ENCODE measurements around the gene TMBIM1.

Gene TMBIM1

DNA sequence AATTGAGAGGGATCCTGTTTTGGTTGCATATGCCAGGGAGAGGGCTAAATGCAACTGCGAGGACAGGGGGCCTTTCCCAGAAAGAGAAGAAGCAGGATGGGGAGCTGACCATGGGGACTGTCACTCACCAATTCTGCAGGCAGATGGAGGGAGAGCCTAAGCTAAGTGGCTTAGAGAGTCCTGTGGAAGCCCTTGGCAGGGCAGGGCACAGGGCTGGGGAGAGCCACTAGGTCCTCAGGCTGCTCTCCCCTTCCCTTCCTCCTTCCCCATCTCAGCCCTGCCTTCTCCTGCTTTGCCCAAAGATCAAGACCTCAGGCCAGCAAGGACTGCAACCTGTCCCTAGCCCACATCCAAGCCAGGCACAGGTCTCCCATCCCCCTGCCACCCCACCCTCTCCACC is 40.0 kb upstream of the TMBIM1 start:
- H4K8ac ChIP-seq (ENCODE audit: low read depth, low read length) = no peak overlapping the region
- H3K4ac ChIP-seq (ENCODE audit: low read depth, low read length) = no peak overlapping the region
- H2BK5ac ChIP-seq (ENCODE audit: low read length) = no peak overlapping the region
- H2AK5ac ChIP-seq (ENCODE audit: low read length) = no peak overlapping the region
- H3K4me3 ChIP-seq (ENCODE audit: low read length) = no peak overlapping the region
- H3K23ac ChIP-seq (ENCODE audit: low read length) = no peak overlapping the region
- H2BK120ac ChIP-seq (ENCODE audit: low read depth, low read length) = no peak overlapping the region
- no peaks in the 10 kb centered on the region for H3K27me3 ChIP-seq (ENCODE audit: insufficient read depth, low read length, poor library complexity)
- H3K79me1 ChIP-seq (ENCODE audit: low read length) = no peaks in the 10 kb centered on the region
- no peaks in the 10 kb centered on the region for H3K79me2 ChIP-seq (ENCODE audit: control insufficient read depth, insufficient read depth, low read length)
- no peak for DNase-seq
- H3K18ac ChIP-seq (ENCODE audit: low read length) = no peak overlapping the region
- H4K5ac ChIP-seq (ENCODE audit: low read length) = no peak overlapping the region
- no peak overlapping the region for H3K27ac ChIP-seq (ENCODE audit: low read depth, low read length)
- no peak overlapping the region for H2BK15ac ChIP-seq (replicated peaks; ENCODE audit: low read depth)
- WGBS (ENCODE audit: extremely low coverage, insufficient coverage, low lambda C conversion rate) = no CpG with 5 or more reads among the region's 1 CpG
- H3K9ac ChIP-seq (ENCODE audit: low read length) = no peak overlapping the region
- H3K56ac ChIP-seq (ENCODE audit: low read length) = peak overlapping the region; percentile 15
- no peak overlapping the region for H3K4me2 ChIP-seq (ENCODE audit: low read length)
- H3K4me1 ChIP-seq (ENCODE audit: control insufficient read depth, low read depth, low read length) = peaks cover 2% of the 10 kb centered on the region
- H3K36me3 ChIP-seq (ENCODE audit: control insufficient read depth, insufficient read depth, low read length) = no peaks in the 10 kb centered on the region

GRCh38 chr2:218331745-218332144 is 39.4 kb upstream of the TMBIM1 start:
- Histone ChIP-seq H3K79me2 (ENCODE audit: control insufficient read depth, insufficient read depth, low read length) (no peaks in the 10 kb centered on the region), H3K27me3 (ENCODE audit: insufficient read depth, low read length, poor library complexity) (no peaks in the 10 kb centered on the region), H2BK120ac (ENCODE audit: low read depth, low read length) (no peak overlapping the region), H3K79me1 (ENCODE audit: low read length) (no peaks in the 10 kb centered on the region), H3K18ac (ENCODE audit: low read length) (no peak overlapping the region), H2BK15ac (replicated peaks; ENCODE audit: low read depth) (no peak overlapping the region), H2AK5ac (ENCODE audit: low read length) (no peak overlapping the region), H2BK5ac (ENCODE audit: low read length) (no peak overlapping the region), H3K36me3 (ENCODE audit: control insufficient read depth, insufficient read depth, low read length) (no peaks in the 10 kb centered on the region), H3K56ac (ENCODE audit: low read length) (no peak overlapping the region), H4K8ac (ENCODE audit: low read depth, low read length) (no peak overlapping the region), H3K9ac (ENCODE audit: low read length) (no peak overlapping the region), H3K4ac (ENCODE audit: low read depth, low read length) (no peak overlapping the region), H3K4me3 (ENCODE audit: low read length) (no peak overlapping the region), H3K23ac (ENCODE audit: low read length) (no peak overlapping the region), H3K27ac (ENCODE audit: low read depth, low read length) (no peak overlapping the region), H3K4me1 (ENCODE audit: control insufficient read depth, low read depth, low read length) (peaks cover 2% of the 10 kb centered on the region), H4K5ac (ENCODE audit: low read length) (no peak overlapping the region), H3K4me2 (ENCODE audit: low read length) (no peak overlapping the region)
- no peak for DNase-seq
- no CpG with 5 or more reads among the region's 8 CpGs for WGBS (ENCODE audit: extremely low coverage, insufficient coverage, low lambda C conversion rate)

GRCh38 chr2:218329826-218330593 is 37.7 kb upstream of the TMBIM1 start:
- DNase-seq = no peak
- WGBS (ENCODE audit: extremely low coverage, insufficient coverage, low lambda C conversion rate) = no CpG with 5 or more reads among the region's 8 CpGs

DNA sequence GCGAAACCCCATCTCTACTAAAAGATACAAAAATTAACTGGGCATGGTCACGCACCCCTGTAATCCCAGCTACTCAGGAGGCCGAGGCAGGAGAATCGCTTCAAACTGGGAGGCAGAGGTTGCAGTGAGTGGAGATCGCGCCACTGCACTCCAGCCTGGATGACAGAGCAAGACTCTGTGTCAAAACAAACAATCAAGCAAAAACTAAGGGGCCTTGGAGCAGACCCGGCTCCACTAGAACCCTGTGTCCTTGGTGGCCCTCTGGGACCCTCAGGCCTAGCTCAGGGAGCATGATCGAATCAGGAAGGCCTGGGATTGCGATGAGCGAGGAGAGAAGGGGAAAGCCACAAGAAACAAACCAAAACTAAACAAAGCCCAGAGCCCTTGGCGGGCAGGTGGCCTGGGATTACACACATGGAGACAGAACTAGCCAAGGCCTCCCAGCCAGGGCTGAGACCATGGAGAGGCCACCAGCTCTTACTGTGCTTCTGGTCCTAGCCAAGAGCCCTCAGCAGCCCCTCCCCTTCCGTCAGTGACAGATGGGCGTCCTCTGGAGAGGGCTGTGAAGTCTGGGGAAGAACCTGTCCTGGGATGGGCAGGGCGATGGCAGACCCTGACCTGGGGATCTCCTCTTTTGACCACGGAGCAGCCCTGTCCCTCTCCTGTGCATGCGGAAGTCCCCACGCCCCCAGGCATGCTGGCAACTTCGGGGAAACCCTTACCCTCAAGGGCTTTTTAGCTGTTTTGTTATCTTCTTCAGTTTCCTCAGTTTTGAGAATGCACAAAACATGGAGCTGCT is 36.9 kb upstream of the TMBIM1 start:
- Histone ChIP-seq H2BK5ac (ENCODE audit: low read length) (no peak overlapping the region), H3K23ac (ENCODE audit: low read length) (no peak overlapping the region), H3K79me2 (ENCODE audit: control insufficient read depth, insufficient read depth, low read length) (no peaks in the 10 kb centered on the region), H3K4me3 (ENCODE audit: low read length) (no peak overlapping the region), H4K8ac (ENCODE audit: low read depth, low read length) (no peak overlapping the region), H2BK15ac (replicated peaks; ENCODE audit: low read depth) (no peak overlapping the region), H3K4me1 (ENCODE audit: control insufficient read depth, low read depth, low read length) (peaks cover 3% of the 10 kb centered on the region), H3K79me1 (ENCODE audit: low read length) (no peaks in the 10 kb centered on the region), H3K56ac (ENCODE audit: low read length) (no peak overlapping the region), H3K9ac (ENCODE audit: low read length) (no peak overlapping the region), H3K4ac (ENCODE audit: low read depth, low read length) (no peak overlapping the region), H3K4me2 (ENCODE audit: low read length) (no peak overlapping the region), H2BK120ac (ENCODE audit: low read depth, low read length) (no peak overlapping the region), H2AK5ac (ENCODE audit: low read length) (no peak overlapping the region), H3K36me3 (ENCODE audit: control insufficient read depth, insufficient read depth, low read length) (no peaks in the 10 kb centered on the region), H3K27me3 (ENCODE audit: insufficient read depth, low read length, poor library complexity) (no peaks in the 10 kb centered on the region), H4K5ac (ENCODE audit: low read length) (no peak overlapping the region), H3K27ac (ENCODE audit: low read depth, low read length) (no peak overlapping the region), H3K18ac (ENCODE audit: low read length) (no peak overlapping the region)
- WGBS (ENCODE audit: extremely low coverage, insufficient coverage, low lambda C conversion rate) = no CpG with 5 or more reads among the region's 18 CpGs
- DNase-seq = no peak

More at GRCh38 chr2:218329826-218330593, 37.7 kb upstream of the TMBIM1 start:
- Histone ChIP-seq H2BK120ac (ENCODE audit: low read depth, low read length) (no peak overlapping the region), H3K18ac (ENCODE audit: low read length) (no peak overlapping the region), H3K9ac (ENCODE audit: low read length) (no peak overlapping the region), H3K27ac (ENCODE audit: low read depth, low read length) (no peak overlapping the region), H3K4ac (ENCODE audit: low read depth, low read length) (no peak overlapping the region), H3K79me2 (ENCODE audit: control insufficient read depth, insufficient read depth, low read length) (no peaks in the 10 kb centered on the region), H3K27me3 (ENCODE audit: insufficient read depth, low read length, poor library complexity) (no peaks in the 10 kb centered on the region), H2BK5ac (ENCODE audit: low read length) (no peak overlapping the region), H3K4me2 (ENCODE audit: low read length) (no peak overlapping the region), H2AK5ac (ENCODE audit: low read length) (no peak overlapping the region), H2BK15ac (replicated peaks; ENCODE audit: low read depth) (no peak overlapping the region), H3K23ac (ENCODE audit: low read length) (no peak overlapping the region), H3K36me3 (ENCODE audit: control insufficient read depth, insufficient read depth, low read length) (no peaks in the 10 kb centered on the region), H3K56ac (ENCODE audit: low read length) (no peak overlapping the region), H3K79me1 (ENCODE audit: low read length) (no peaks in the 10 kb centered on the region), H3K4me1 (ENCODE audit: control insufficient read depth, low read depth, low read length) (peaks cover 2% of the 10 kb centered on the region), H4K5ac (ENCODE audit: low read length) (no peak overlapping the region), H4K8ac (ENCODE audit: low read depth, low read length) (no peak overlapping the region), H3K4me3 (ENCODE audit: low read length) (no peak overlapping the region)

- Histone ChIP-seq H2BK5ac (ENCODE audit: low read length) (no peak overlapping the region), H3K4me3 (ENCODE audit: low read length) (no peak overlapping the region), H3K4ac (ENCODE audit: low read depth, low read length) (no peak overlapping the region), H3K27me3 (ENCODE audit: insufficient read depth, low read length, poor library complexity) (no peaks in the 10 kb centered on the region), H3K79me1 (ENCODE audit: low read length) (no peaks in the 10 kb centered on the region), H3K79me2 (ENCODE audit: control insufficient read depth, insufficient read depth, low read length) (no peaks in the 10 kb centered on the region), H3K18ac (ENCODE audit: low read length) (no peak overlapping the region), H3K23ac (ENCODE audit: low read length) (no peak overlapping the region), H2BK15ac (replicated peaks; ENCODE audit: low read depth) (no peak overlapping the region), H3K27ac (ENCODE audit: low read depth, low read length) (no peak overlapping the region), H3K4me1 (ENCODE audit: control insufficient read depth, low read depth, low read length) (peaks cover 9% of the 10 kb centered on the region), H3K56ac (ENCODE audit: low read length) (no peak overlapping the region), H2BK120ac (ENCODE audit: low read depth, low read length) (no peak overlapping the region), H4K5ac (ENCODE audit: low read length) (no peak overlapping the region), H2AK5ac (ENCODE audit: low read length) (no peak overlapping the region), H4K8ac (ENCODE audit: low read depth, low read length) (no peak overlapping the region), H3K9ac (ENCODE audit: low read length) (no peak overlapping the region), H3K4me2 (ENCODE audit: low read length) (no peak overlapping the region), H3K36me3 (ENCODE audit: control insufficient read depth, insufficient read depth, low read length) (no peaks in the 10 kb centered on the region)
- DNase-seq = no peak
- no CpG with 5 or more reads among the region's 2 CpGs for WGBS (ENCODE audit: extremely low coverage, insufficient coverage, low lambda C conversion rate)
Observed at GRCh38 chr2:218328294-218328693, 36.0 kb upstream of the TMBIM1 start.

Data from mesendoderm (in vitro differentiated cells).